Hepatocyte (in vitro differentiated cells): ENCODE measurements around the gene GALNT13. TPM values are rescaled to one million over a fixed set of nuclear protein-coding genes. Genes with fewer than 3 reads are reported as not detected.

ENCODE experiments used
- DNase-seq: peaks from one replicate; pipeline ENCODE4 v3.0.0-alpha.2; 2016; ENCODE audit warnings: low spot score
- H2AFZ ChIP-seq: fragments of 200-600 bp; sonication (generic); 2 replicates; pipeline ENCODE4 v1.6.0; 2016; ENCODE audit warnings: antibody characterized with exemption, mild to moderate bottlenecking
- H3K27ac ChIP-seq: fragments of 200-600 bp; sonication (generic); 2 replicates; pipeline ENCODE4 v1.5.1; 2016; ENCODE audit warnings: mild to moderate bottlenecking
- H3K27me3 ChIP-seq: fragments of 200-600 bp; sonication (generic); 2 replicates; pipeline ENCODE4 v1.6.1; 2016
- H3K36me3 ChIP-seq: fragments of 200-600 bp; sonication (generic); replicated peaks from 2 replicates; pipeline ENCODE4 v1.5.1; 2016; ENCODE audit warnings: low read depth; ENCODE audit not compliant: insufficient read depth
- H3K4me1 ChIP-seq: fragments of 200-600 bp; sonication (generic); 2 replicates; pipeline ENCODE4 v1.5.1; 2016; ENCODE audit warnings: mild to moderate bottlenecking, moderate library complexity; ENCODE audit not compliant: insufficient read depth
- H3K4me2 ChIP-seq: fragments of 200-600 bp; sonication (generic); 2 replicates; pipeline ENCODE4 v1.6.0; 2016
- H3K4me3 ChIP-seq: fragments of 200-600 bp; sonication (generic); 2 replicates; pipeline ENCODE4 v1.5.1; 2016; ENCODE audit warnings: mild to moderate bottlenecking
- H3K79me2 ChIP-seq: fragments of 200-600 bp; sonication (generic); 2 replicates; pipeline ENCODE4 v1.6.0; 2017; ENCODE audit warnings: mild to moderate bottlenecking
- H3K9me2 ChIP-seq: fragments of 200-600 bp; sonication (generic); replicated peaks from 2 replicates; pipeline ENCODE4 v1.6.0; 2017; ENCODE audit warnings: mild to moderate bottlenecking; ENCODE audit not compliant: insufficient read depth
- H3K9me3 ChIP-seq: fragments of 200-600 bp; sonication (generic); 2 replicates; pipeline ENCODE4 v1.5.1; 2016; ENCODE audit warnings: low read depth, mild to moderate bottlenecking
- H4K20me1 ChIP-seq: fragments of 200-600 bp; sonication (generic); 2 replicates; pipeline ENCODE4 v1.6.0; 2016; ENCODE audit warnings: mild to moderate bottlenecking; ENCODE audit not compliant: insufficient read depth, poor library complexity, severe bottlenecking
- EZH2 ChIP-seq: fragments of 200-600 bp; sonication (generic); IDR thresholded peaks from 2 replicates; pipeline ENCODE4 v1.6.1; 2016; ENCODE audit warnings: antibody characterized with exemption, mild to moderate bottlenecking, borderline replicate concordance
- EZH2phosphoT487 ChIP-seq: fragments of 200-600 bp; sonication (generic); IDR thresholded peaks from one replicate; pipeline ENCODE4 v1.6.1; 2018; ENCODE audit warnings: antibody characterized with exemption, mild to moderate bottlenecking, low read depth, moderate library complexity; ENCODE audit not compliant: unreplicated experiment, severe bottlenecking
- WGBS: methylation state at CpG from one replicate; pipeline ENCODE4 v1.1.6; 2016; ENCODE audit warnings: low lambda C conversion rate; ENCODE audit errors: missing lambda C conversion rate; 5-methylcytosine and 5-hydroxymethylcytosine counted together
- polyA plus RNA-seq: library from polyadenylated mRNA; unstranded; fragments of >200 nt; fragmentation: Nextera tagmentation; extraction: Ambion mirVana; gene quantifications from 2 replicates; pipeline ENCODE4 v1.2.1, GENCODE V29; 2016
- total RNA-seq: library from RNA; depleted of rRNA; stranded (reverse); fragments of >200 nt; gene quantifications from 2 replicates; pipeline ENCODE4 v1.2.3, GENCODE V29; 2014
- TF ChIP-seq, protein P1 (sequence below): fragments of 200-600 bp; sonication (generic); IDR thresholded peaks from 2 replicates; pipeline ENCODE4 v1.5.1; 2016; ENCODE audit warnings: antibody characterized with exemption, mild to moderate bottlenecking; ENCODE audit not compliant: poor library complexity

The GALNT13 gene
- total and polyA plus RNA-seq, 2 experiments from 2014 or later = 25.6 to 53.5 TPM

DNA sequence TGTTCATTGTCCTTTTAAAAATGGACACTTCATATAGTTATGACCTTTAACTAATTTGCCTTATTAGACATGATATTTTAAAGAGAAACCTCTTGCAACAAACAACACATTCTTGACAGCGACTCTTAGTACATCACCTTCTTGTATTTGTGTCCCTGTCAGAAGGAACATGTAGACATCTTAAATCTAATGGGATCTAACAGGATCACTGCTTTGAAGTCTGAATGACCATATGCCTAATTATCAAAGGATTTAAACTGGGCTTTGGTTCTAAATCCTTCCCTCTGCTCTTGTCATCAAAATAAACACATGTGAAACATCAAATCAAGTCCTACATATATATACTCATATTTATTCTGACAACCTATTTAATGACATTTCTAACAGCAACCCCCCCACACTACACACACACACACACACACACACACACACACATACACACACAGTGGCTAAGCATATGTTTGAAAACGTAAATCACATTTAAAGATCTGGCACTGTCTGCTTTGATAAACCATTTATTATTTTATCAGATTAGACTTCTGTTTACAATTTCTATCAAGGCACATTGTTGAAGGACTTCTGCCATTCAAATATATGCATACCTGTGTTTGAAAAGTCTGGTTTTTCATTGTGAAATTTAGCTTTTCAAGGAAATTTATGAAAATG lies 4.2 kb downstream of the GALNT13 start:
- Histone ChIP-seq H3K9me3 (no peaks in the 10 kb centered on the region), H3K27ac (no peak overlapping the region), H2AFZ (no peak overlapping the region), H3K4me1 (no peaks in the 10 kb centered on the region), H3K79me2 (peaks cover 17% of the 10 kb centered on the region), H3K4me3 (no peak overlapping the region), H3K9me2 (no peaks in the 10 kb centered on the region), H3K27me3 (peaks cover 21% of the 10 kb centered on the region), H3K4me2 (no peak overlapping the region), H4K20me1 (no peaks in the 10 kb centered on the region), H3K36me3 (no peaks in the 10 kb centered on the region)
- TF ChIP-seq, protein P1, sequence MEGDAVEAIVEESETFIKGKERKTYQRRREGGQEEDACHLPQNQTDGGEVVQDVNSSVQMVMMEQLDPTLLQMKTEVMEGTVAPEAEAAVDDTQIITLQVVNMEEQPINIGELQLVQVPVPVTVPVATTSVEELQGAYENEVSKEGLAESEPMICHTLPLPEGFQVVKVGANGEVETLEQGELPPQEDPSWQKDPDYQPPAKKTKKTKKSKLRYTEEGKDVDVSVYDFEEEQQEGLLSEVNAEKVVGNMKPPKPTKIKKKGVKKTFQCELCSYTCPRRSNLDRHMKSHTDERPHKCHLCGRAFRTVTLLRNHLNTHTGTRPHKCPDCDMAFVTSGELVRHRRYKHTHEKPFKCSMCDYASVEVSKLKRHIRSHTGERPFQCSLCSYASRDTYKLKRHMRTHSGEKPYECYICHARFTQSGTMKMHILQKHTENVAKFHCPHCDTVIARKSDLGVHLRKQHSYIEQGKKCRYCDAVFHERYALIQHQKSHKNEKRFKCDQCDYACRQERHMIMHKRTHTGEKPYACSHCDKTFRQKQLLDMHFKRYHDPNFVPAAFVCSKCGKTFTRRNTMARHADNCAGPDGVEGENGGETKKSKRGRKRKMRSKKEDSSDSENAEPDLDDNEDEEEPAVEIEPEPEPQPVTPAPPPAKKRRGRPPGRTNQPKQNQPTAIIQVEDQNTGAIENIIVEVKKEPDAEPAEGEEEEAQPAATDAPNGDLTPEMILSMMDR = no peak
- TF ChIP-seq EZH2 = no peak
- TF ChIP-seq EZH2phosphoT487 = no peak
- no peak for DNase-seq
- 84% methylated on average over 2 of the region's 2 CpGs for WGBS

DNA sequence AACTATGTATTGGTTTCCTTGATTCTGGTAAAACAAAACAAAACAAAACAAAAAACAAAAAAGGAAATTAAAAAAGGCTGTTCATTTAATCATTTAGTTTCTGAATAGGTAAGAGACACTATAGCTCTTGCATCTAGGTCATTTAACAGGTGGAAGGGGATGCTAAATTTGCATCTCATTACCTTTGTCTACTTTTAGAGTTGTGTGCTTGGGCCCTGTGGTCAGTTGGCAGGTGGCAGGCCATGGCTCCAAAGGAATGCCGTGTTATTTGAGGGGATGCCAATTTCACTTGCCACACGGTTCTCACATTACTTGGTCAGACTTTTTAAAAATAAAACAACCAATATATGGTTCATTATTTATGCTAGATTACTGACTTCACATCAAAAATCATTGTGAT lies 9.2 kb downstream of the GALNT13 start:
- TF ChIP-seq EZH2 = no peak
- TF ChIP-seq, protein P1 = no peak
- TF ChIP-seq EZH2phosphoT487 = no peak

DNA sequence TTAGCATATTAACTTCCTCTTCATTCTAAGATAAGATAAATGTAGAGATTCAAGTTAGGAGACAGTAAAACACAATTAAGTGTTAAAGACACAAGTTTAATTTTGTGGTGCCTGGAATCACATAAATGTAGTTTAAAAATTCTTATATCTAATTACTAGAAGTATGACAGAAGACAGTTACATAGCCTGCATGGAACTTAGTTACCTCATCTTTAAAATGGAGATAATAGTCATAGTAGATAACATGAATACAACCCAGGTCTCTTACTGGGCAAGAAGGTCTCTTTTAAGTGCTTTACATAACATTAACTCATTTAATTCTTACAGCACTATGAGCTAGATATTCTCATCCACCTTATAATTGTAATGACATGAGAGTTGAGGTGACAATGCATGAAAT lies 15.1 kb downstream of the GALNT13 start:
- DNase-seq = no peak
- no peaks in the 10 kb centered on the region for H3K36me3 ChIP-seq
- no peaks in the 10 kb centered on the region for H3K79me2 ChIP-seq
- TF ChIP-seq, protein P1 = no peak
- TF ChIP-seq EZH2phosphoT487 (no peak), EZH2 (no peak)
- no peak overlapping the region for H3K4me2 ChIP-seq
- H4K20me1 ChIP-seq = no peaks in the 10 kb centered on the region
- no peak overlapping the region for H3K4me3 ChIP-seq
- H3K27me3 ChIP-seq = no peaks in the 10 kb centered on the region
- no peak overlapping the region for H2AFZ ChIP-seq
- H3K27ac ChIP-seq = no peak overlapping the region
- H3K4me1 ChIP-seq = no peaks in the 10 kb centered on the region
- H3K9me3 ChIP-seq = no peaks in the 10 kb centered on the region
- no peaks in the 10 kb centered on the region for H3K9me2 ChIP-seq

More for the DNA sequence above, 9.2 kb downstream of the GALNT13 start:
- H2AFZ ChIP-seq = no peak overlapping the region
- no peak overlapping the region for H3K27ac ChIP-seq
- H3K9me2 ChIP-seq = no peaks in the 10 kb centered on the region
- H3K27me3 ChIP-seq = no peaks in the 10 kb centered on the region
- no peaks in the 10 kb centered on the region for H3K4me1 ChIP-seq
- no peaks in the 10 kb centered on the region for H3K36me3 ChIP-seq
- no peak overlapping the region for H3K4me3 ChIP-seq
- no peak overlapping the region for H3K4me2 ChIP-seq
- no peaks in the 10 kb centered on the region for H3K9me3 ChIP-seq
- DNase-seq = no peak
- H4K20me1 ChIP-seq = no peaks in the 10 kb centered on the region
- H3K79me2 ChIP-seq = peaks cover 9% of the 10 kb centered on the region
- WGBS = 100% methylated on average over 2 of the region's 2 CpGs
